Measurements from ENCODE around the gene CHRDL2.

The CHRDL2 gene

GRCh38 chr11:74707602-74708510 is 23.4 kb downstream of the CHRDL2 start:
- WGBS, result 79% methylated on average over 10 of the region's 10 CpGs
- H3K36me3 ChIP-seq (ENCODE audit: insufficient read depth, low read length), result no peaks in the 10 kb centered on the region
- H3K27me3 ChIP-seq (ENCODE audit: insufficient read depth, low read length), result no peaks in the 10 kb centered on the region
- H3K4me3 ChIP-seq (ENCODE audit: low read length), result no peak overlapping the region
- H3K9ac ChIP-seq (ENCODE audit: low read depth, low read length), result no peak overlapping the region
- peaks cover 6% of the 10 kb centered on the region for H3K4me1 ChIP-seq (ENCODE audit: insufficient read depth, low read length)
- no peak overlapping the region for H3K27ac ChIP-seq (ENCODE audit: low read depth, low read length)
- H3K9me3 ChIP-seq (ENCODE audit: insufficient read depth, low read depth, low read length), result no peaks in the 10 kb centered on the region

- Histone ChIP-seq H3K27me3 (ENCODE audit: insufficient read depth, low read length) (no peaks in the 10 kb centered on the region), H3K4me3 (ENCODE audit: low read length) (no peak overlapping the region), H3K36me3 (ENCODE audit: insufficient read depth, low read length) (no peaks in the 10 kb centered on the region), H3K9me3 (ENCODE audit: insufficient read depth, low read depth, low read length) (no peaks in the 10 kb centered on the region), H3K4me1 (ENCODE audit: insufficient read depth, low read length) (peaks cover 6% of the 10 kb centered on the region), H3K9ac (ENCODE audit: low read depth, low read length) (no peak overlapping the region), H3K27ac (ENCODE audit: low read depth, low read length) (no peak overlapping the region)
- 93% methylated on average over 3 of the region's 3 CpGs for WGBS
These were observed 24.0 kb downstream of the CHRDL2 start for GRCh38 chr11:74707182-74707581.

- H3K4me1 ChIP-seq (ENCODE audit: insufficient read depth, low read length), result no peaks in the 10 kb centered on the region
- no peak overlapping the region for H3K27ac ChIP-seq (ENCODE audit: low read depth, low read length)
- no peak overlapping the region for H3K4me3 ChIP-seq (ENCODE audit: low read length)
- WGBS, result 94% methylated on average over 13 of the region's 13 CpGs
- H3K9me3 ChIP-seq (ENCODE audit: insufficient read depth, low read depth, low read length), result no peaks in the 10 kb centered on the region
- no peaks in the 10 kb centered on the region for H3K27me3 ChIP-seq (ENCODE audit: insufficient read depth, low read length)
- H3K36me3 ChIP-seq (ENCODE audit: insufficient read depth, low read length), result no peaks in the 10 kb centered on the region
- H3K9ac ChIP-seq (ENCODE audit: low read depth, low read length), result no peak overlapping the region
These were observed 28.0 kb downstream of the CHRDL2 start for GRCh38 chr11:74703211-74703610.

GRCh38 chr11:74702383-74703007 is 28.7 kb downstream of the CHRDL2 start:
- Histone ChIP-seq H3K9ac (ENCODE audit: low read depth, low read length) (no peak overlapping the region), H3K27me3 (ENCODE audit: insufficient read depth, low read length) (no peaks in the 10 kb centered on the region), H3K27ac (ENCODE audit: low read depth, low read length) (no peak overlapping the region), H3K36me3 (ENCODE audit: insufficient read depth, low read length) (no peaks in the 10 kb centered on the region), H3K9me3 (ENCODE audit: insufficient read depth, low read depth, low read length) (no peaks in the 10 kb centered on the region), H3K4me3 (ENCODE audit: low read length) (no peak overlapping the region), H3K4me1 (ENCODE audit: insufficient read depth, low read length) (0 out of 2 replicates have a peak, but pooled peaks cover 1% of the 10 kb centered on the region)
- WGBS, result 61% methylated on average over 15 of the region's 15 CpGs

GRCh38 chr11:74701351-74701750 is 29.9 kb downstream of the CHRDL2 start:
- Histone ChIP-seq H3K36me3 (ENCODE audit: insufficient read depth, low read length) (no peaks in the 10 kb centered on the region), H3K9me3 (ENCODE audit: insufficient read depth, low read depth, low read length) (no peaks in the 10 kb centered on the region), H3K27ac (ENCODE audit: low read depth, low read length) (no peak overlapping the region), H3K4me3 (ENCODE audit: low read length) (no peak overlapping the region), H3K9ac (ENCODE audit: low read depth, low read length) (no peak overlapping the region), H3K4me1 (ENCODE audit: insufficient read depth, low read length) (peaks cover 13% of the 10 kb centered on the region), H3K27me3 (ENCODE audit: insufficient read depth, low read length) (no peaks in the 10 kb centered on the region)
- 65% methylated on average over 8 of the region's 8 CpGs for WGBS

GRCh38 chr11:74699615-74700396 is 31.4 kb downstream of the CHRDL2 start:
- Histone ChIP-seq H3K27ac (ENCODE audit: low read depth, low read length) (no peak overlapping the region), H3K27me3 (ENCODE audit: insufficient read depth, low read length) (no peaks in the 10 kb centered on the region), H3K9me3 (ENCODE audit: insufficient read depth, low read depth, low read length) (no peaks in the 10 kb centered on the region), H3K4me1 (ENCODE audit: insufficient read depth, low read length) (peaks cover 16% of the 10 kb centered on the region), H3K9ac (ENCODE audit: low read depth, low read length) (no peak overlapping the region), H3K4me3 (ENCODE audit: low read length) (no peak overlapping the region), H3K36me3 (ENCODE audit: insufficient read depth, low read length) (no peaks in the 10 kb centered on the region)
- 83% methylated on average over 9 of the region's 9 CpGs for WGBS

- Histone ChIP-seq H3K9me3 (ENCODE audit: insufficient read depth, low read depth, low read length) (no peaks in the 10 kb centered on the region), H3K27me3 (ENCODE audit: insufficient read depth, low read length) (no peaks in the 10 kb centered on the region), H3K4me3 (ENCODE audit: low read length) (no peak overlapping the region), H3K36me3 (ENCODE audit: insufficient read depth, low read length) (no peaks in the 10 kb centered on the region), H3K27ac (ENCODE audit: low read depth, low read length) (no peak overlapping the region), H3K4me1 (ENCODE audit: insufficient read depth, low read length) (peaks cover 16% of the 10 kb centered on the region), H3K9ac (ENCODE audit: low read depth, low read length) (no peak overlapping the region)
- WGBS, result 83% methylated on average over 4 of the region's 4 CpGs
These were observed 33.5 kb downstream of the CHRDL2 start for GRCh38 chr11:74697722-74698121.

- Histone ChIP-seq H3K36me3 (ENCODE audit: insufficient read depth, low read length) (no peaks in the 10 kb centered on the region), H3K9ac (ENCODE audit: low read depth, low read length) (no peak overlapping the region), H3K27me3 (ENCODE audit: insufficient read depth, low read length) (no peaks in the 10 kb centered on the region), H3K9me3 (ENCODE audit: insufficient read depth, low read depth, low read length) (no peaks in the 10 kb centered on the region), H3K4me3 (ENCODE audit: low read length) (peak overlapping the region; percentile 39), H3K27ac (ENCODE audit: low read depth, low read length) (no peak overlapping the region; the same call in 1 of the 2 replicates), H3K4me1 (ENCODE audit: insufficient read depth, low read length) (peaks cover 16% of the 10 kb centered on the region)
- 37% methylated on average over 16 of the region's 16 CpGs for WGBS
These were observed 34.1 kb downstream of the CHRDL2 start for GRCh38 chr11:74696939-74697675.

GRCh38 chr11:74696500-74696899 is 34.7 kb downstream of the CHRDL2 start:
- Histone ChIP-seq H3K4me3 (ENCODE audit: low read length) (peak overlapping the region; percentile 39; the same call in 1 of the 2 replicates), H3K27me3 (ENCODE audit: insufficient read depth, low read length) (no peaks in the 10 kb centered on the region), H3K9ac (ENCODE audit: low read depth, low read length) (no peak overlapping the region), H3K9me3 (ENCODE audit: insufficient read depth, low read depth, low read length) (no peaks in the 10 kb centered on the region), H3K4me1 (ENCODE audit: insufficient read depth, low read length) (peaks cover 16% of the 10 kb centered on the region), H3K36me3 (ENCODE audit: insufficient read depth, low read length) (no peaks in the 10 kb centered on the region), H3K27ac (ENCODE audit: low read depth, low read length) (no peak overlapping the region)
- 63% methylated on average over 5 of the region's 6 CpGs for WGBS

GRCh38 chr11:74695705-74696280 is 35.4 kb downstream of the CHRDL2 start:
- no peak overlapping the region for H3K27ac ChIP-seq (ENCODE audit: low read depth, low read length)

More at GRCh38 chr11:74695705-74696280, 35.4 kb downstream of the CHRDL2 start:
- Histone ChIP-seq H3K9ac (ENCODE audit: low read depth, low read length) (no peak overlapping the region), H3K27me3 (ENCODE audit: insufficient read depth, low read length) (no peaks in the 10 kb centered on the region), H3K4me1 (ENCODE audit: insufficient read depth, low read length) (peaks cover 16% of the 10 kb centered on the region), H3K4me3 (ENCODE audit: low read length) (no peak overlapping the region), H3K9me3 (ENCODE audit: insufficient read depth, low read depth, low read length) (no peaks in the 10 kb centered on the region), H3K36me3 (ENCODE audit: insufficient read depth, low read length) (no peaks in the 10 kb centered on the region)
- 78% methylated on average over 11 of the region's 11 CpGs for WGBS

Measured in HUES64 (cell line).